Ascending aorta (tissue), 2 donors: Measurements from ENCODE around the gene TRIM4. TPM values are rescaled to one million over a fixed set of nuclear protein-coding genes. Genes with fewer than 3 reads are reported as not detected.
A peak's percentile ranks its signal among the peaks of the same experiment; 100 is the strongest.
"Not testable (repeated sequence)": the region's sequence is repeated elsewhere in the genome, so short reads cannot be mapped to it uniquely, and the experiment has no call there.

Experiments used
- DNase-seq, 2 donors: peaks; one replicate each; pipeline ENCODE4 v3.0.0-alpha.2; 2019; ENCODE audit warnings: low spot score in 2 of 2
- H3K27ac ChIP-seq, 2 donors: fragments of 200-600 bp; sonication (generic); one replicate each; pipeline ENCODE4 v1.5.1; 2016 to 2017; ENCODE audit warnings: mild to moderate bottlenecking in 1 of 2
- H3K27me3 ChIP-seq: fragments of 200-600 bp; sonication (generic); one replicate; pipeline ENCODE4 v1.5.1; 2017
- H3K36me3 ChIP-seq, 2 donors: fragments of 200-600 bp; sonication (generic); one replicate each; pipeline ENCODE4 v1.5.1; 2016
- H3K4me1 ChIP-seq, 2 donors: fragments of 200-600 bp; sonication (generic); one replicate each; pipeline ENCODE4 v1.5.1; 2016 to 2017; ENCODE audit warnings: mild to moderate bottlenecking in 1 of 2
- H3K4me3 ChIP-seq, 2 donors: fragments of 200-600 bp; sonication (generic); one replicate each; pipeline ENCODE4 v1.5.1; 2016 to 2017; ENCODE audit warnings: mild to moderate bottlenecking in 1 of 2
- H3K9me3 ChIP-seq, 2 donors: fragments of 200-600 bp; sonication (generic); one replicate each; pipeline ENCODE4 v1.5.1; 2016
- intact Hi-C: fragments of 100-400 bp; cut with DNase I; formaldehyde crosslinking; loops from one replicate; pipeline ENCODE4 v1.15.1; 2023
- total RNA-seq: library from RNA; depleted of rRNA; stranded (reverse); fragments of >200 nt; gene quantifications from one replicate; pipeline ENCODE4 v1.1.0, GENCODE V29; 2016
- TF ChIP-seq, protein P1 (sequence below), 3 experiments: fragments of 200-600 bp in 2 of 3; fragments of 450-650 bp in 1 of 3; sonication (generic) in 2 of 3; IDR thresholded peaks; one replicate each; pipeline ENCODE4 v1.5.1; 2016 to 2019; ENCODE audit warnings: antibody characterized with exemption in 3 of 3, mild to moderate bottlenecking in 1 of 3, moderate library complexity in 1 of 3

TRIM4 gene, protein sequence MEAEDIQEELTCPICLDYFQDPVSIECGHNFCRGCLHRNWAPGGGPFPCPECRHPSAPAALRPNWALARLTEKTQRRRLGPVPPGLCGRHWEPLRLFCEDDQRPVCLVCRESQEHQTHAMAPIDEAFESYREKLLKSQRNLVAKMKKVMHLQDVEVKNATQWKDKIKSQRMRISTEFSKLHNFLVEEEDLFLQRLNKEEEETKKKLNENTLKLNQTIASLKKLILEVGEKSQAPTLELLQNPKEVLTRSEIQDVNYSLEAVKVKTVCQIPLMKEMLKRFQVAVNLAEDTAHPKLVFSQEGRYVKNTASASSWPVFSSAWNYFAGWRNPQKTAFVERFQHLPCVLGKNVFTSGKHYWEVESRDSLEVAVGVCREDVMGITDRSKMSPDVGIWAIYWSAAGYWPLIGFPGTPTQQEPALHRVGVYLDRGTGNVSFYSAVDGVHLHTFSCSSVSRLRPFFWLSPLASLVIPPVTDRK
- total RNA-seq = 12.7 TPM

DNA sequence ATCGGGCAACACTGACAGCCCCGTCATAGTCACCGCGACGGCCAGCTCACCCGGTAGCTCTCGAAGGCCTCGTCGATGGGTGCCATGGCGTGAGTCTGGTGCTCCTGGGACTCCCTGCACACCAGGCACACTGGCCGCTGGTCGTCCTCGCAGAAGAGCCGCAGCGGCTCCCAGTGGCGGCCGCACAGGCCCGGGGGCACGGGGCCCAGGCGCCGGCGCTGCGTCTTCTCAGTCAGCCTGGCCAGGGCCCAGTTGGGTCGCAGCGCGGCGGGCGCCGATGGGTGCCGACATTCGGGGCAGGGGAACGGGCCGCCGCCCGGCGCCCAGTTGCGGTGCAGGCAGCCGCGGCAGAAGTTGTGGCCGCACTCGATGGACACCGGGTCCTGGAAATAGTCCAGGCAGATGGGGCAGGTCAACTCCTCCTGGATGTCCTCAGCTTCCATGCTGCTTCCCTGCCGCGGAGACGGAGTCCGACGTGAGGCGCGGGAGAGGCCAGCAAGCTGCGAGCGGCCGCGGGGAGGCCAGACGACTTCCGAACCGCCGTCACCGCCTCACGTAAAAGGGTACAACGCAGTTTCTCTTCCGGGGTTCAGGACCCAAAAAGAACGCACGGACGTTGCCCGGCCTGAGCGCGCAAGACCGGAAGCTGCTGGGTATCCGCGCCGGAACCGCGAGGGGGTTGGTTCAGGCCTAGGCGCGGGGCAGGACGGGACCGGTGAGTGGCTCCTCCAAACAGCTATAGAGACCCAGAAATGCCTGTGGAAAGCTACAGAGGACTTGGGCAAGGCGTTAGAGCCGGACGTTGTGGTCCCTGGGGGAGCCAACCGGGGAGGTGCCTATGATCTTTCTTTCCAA lies at the start of gene TRIM4:
Gene TRIM4 (minus strand): TSS at position 572 of the 855 bp plus-strand sequence. CDS start 129 bp downstream, at position 443.
- intact Hi-C loops = loop anchor here (2.0 to 10.0 kb wide), 5 partner anchors 58 to 1326 kb away; partner anchors contain the start of genes FIS1, ZNF3, ZNF655 and ZSCAN25
- H3K27ac ChIP-seq = peak within 1 kb of the TSS; percentile 93 to 96
- H3K36me3 ChIP-seq = peaks cover 0 to 7% of the 10 kb centered on the region in 2 donors
- TF ChIP-seq, protein P1, sequence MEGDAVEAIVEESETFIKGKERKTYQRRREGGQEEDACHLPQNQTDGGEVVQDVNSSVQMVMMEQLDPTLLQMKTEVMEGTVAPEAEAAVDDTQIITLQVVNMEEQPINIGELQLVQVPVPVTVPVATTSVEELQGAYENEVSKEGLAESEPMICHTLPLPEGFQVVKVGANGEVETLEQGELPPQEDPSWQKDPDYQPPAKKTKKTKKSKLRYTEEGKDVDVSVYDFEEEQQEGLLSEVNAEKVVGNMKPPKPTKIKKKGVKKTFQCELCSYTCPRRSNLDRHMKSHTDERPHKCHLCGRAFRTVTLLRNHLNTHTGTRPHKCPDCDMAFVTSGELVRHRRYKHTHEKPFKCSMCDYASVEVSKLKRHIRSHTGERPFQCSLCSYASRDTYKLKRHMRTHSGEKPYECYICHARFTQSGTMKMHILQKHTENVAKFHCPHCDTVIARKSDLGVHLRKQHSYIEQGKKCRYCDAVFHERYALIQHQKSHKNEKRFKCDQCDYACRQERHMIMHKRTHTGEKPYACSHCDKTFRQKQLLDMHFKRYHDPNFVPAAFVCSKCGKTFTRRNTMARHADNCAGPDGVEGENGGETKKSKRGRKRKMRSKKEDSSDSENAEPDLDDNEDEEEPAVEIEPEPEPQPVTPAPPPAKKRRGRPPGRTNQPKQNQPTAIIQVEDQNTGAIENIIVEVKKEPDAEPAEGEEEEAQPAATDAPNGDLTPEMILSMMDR (IDR thresholded peaks at IDR 0.05) = peak in 2 of 3 experiments; percentile 28 to 40
- no peaks in the 10 kb centered on the region for H3K9me3 ChIP-seq
- H3K4me1 ChIP-seq = peaks cover 19 to 26% of the 10 kb centered on the region in 2 donors
- H3K27me3 ChIP-seq = no peaks in the 10 kb centered on the region
- H3K4me3 ChIP-seq = peak within 1 kb of the TSS; percentile 87 to 94
- DNase-seq = peak; percentile 79 to 96

DNA sequence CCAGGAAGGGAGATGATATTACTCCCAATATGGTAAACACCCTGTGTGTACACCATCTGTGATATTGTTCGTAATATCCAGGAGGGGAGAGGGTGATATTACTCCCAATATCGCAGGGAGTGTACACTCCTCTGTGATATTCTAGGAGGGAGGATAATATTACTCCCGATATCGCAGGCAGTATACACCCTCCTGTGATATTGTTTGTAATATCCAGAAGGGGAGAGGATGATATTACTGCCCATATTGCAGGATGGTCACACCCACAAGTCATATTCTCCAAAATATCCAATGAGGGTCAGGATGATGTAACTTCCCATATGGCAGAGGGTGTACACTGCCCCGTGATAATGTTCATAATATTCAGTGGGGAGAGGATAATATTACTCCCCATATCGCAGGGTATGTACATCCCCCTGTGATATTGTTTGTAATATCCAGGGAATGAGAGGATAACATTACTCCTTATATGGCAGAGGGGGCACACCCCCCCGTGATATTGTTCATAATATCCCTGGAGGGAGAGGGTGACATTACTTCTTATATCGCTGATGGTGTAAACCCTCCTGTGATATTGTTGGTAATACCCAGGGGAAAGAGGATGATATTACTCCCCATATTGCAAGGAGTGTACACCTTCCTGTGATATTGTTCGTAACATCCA lies 39.4 kb upstream of the TRIM4 start:
- H3K4me1 ChIP-seq = no peaks in the 10 kb centered on the region
- H3K27me3 ChIP-seq = no peaks in the 10 kb centered on the region
- no peak for DNase-seq
- intact Hi-C loops = no loop called here
- H3K4me3 ChIP-seq = no peak overlapping the region
- no peaks in the 10 kb centered on the region for H3K36me3 ChIP-seq
- H3K27ac ChIP-seq = no peak overlapping the region
- TF ChIP-seq, protein P1 (IDR thresholded peaks at IDR 0.05) = no peak
- H3K9me3 ChIP-seq = no peaks in the 10 kb centered on the region

DNA sequence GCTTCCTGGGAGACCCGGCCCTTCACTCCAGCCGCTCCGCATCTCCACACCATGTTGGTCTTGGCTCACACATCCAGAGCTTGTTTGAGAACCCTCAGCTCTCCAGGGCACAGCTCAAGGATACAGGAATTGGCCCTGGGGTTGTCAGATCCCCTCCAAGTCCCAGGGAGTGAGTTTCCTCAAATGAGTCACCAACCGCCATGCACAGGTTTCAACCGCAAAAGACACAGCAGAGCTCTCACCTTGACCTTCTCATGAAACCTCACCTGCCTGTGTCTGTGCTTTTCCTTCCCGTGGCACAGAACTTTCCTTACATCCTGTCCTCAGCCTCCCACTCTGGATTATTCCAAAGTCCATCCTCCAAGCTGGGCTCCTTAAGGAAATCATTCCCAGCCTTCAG lies 35.9 kb upstream of the TRIM4 start:
- intact Hi-C loops = no loop called here
- no peak for DNase-seq
- no peaks in the 10 kb centered on the region for H3K9me3 ChIP-seq
- H3K27ac ChIP-seq = no peak overlapping the region
- H3K36me3 ChIP-seq = no peaks in the 10 kb centered on the region
- H3K4me1 ChIP-seq = no peaks in the 10 kb centered on the region
- TF ChIP-seq, protein P1 (IDR thresholded peaks at IDR 0.05) = no peak
- no peaks in the 10 kb centered on the region for H3K27me3 ChIP-seq
- H3K4me3 ChIP-seq = no peak overlapping the region

DNA sequence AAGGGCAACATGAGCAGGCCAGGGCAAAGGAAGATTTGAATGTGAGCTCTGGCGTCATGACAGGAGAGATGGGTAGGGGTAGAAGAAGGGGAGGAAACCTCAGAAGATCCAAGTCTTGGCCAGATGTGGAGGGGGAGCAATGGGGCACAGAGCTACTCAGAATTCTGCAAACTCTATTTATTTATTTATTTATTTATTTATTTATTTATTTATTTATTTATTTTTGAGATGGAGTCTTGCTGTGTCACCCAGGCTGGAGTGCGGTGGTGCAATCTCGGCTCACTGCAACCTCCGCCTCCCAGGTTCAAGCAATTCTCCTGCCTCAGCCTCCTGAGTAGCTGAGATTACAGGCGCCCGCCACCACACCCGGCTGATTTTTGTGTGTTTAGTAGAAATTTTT lies 35.3 kb upstream of the TRIM4 start:
- H3K27me3 ChIP-seq, H3K9me3 ChIP-seq, DNase-seq, H3K36me3 ChIP-seq, H3K4me3 ChIP-seq, H3K27ac ChIP-seq, intact Hi-C loops, H3K4me1 ChIP-seq: not testable (repeated sequence)

DNA sequence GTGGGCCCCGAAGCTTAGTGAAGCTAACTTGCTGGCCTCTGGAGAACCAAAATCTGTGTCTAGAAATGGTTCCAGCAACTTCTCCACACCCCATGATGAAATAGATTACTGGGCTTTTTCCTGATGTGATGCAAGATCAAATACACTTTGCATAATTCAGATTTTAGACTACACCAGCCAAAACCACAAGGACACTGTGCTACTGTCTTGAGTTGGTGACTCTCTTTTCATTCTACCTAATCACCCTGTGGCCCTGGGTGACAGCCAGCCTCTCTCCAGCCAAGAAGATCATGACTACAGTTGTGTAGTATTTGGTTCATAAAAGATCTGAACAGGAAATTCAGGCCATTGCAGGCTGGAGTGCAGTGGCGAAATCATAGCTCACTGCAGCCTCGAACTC lies 34.3 kb upstream of the TRIM4 start:
- no peaks in the 10 kb centered on the region for H3K36me3 ChIP-seq
- H3K27ac ChIP-seq = no peak overlapping the region
- intact Hi-C loops = no loop called here
- peak in 1 of 2 donors; percentile 75 for DNase-seq
- no peaks in the 10 kb centered on the region for H3K9me3 ChIP-seq
- H3K27me3 ChIP-seq = no peaks in the 10 kb centered on the region
- H3K4me1 ChIP-seq = no peaks in the 10 kb centered on the region
- TF ChIP-seq, protein P1 (IDR thresholded peaks at IDR 0.05) = no peak
- no peak overlapping the region for H3K4me3 ChIP-seq

DNA sequence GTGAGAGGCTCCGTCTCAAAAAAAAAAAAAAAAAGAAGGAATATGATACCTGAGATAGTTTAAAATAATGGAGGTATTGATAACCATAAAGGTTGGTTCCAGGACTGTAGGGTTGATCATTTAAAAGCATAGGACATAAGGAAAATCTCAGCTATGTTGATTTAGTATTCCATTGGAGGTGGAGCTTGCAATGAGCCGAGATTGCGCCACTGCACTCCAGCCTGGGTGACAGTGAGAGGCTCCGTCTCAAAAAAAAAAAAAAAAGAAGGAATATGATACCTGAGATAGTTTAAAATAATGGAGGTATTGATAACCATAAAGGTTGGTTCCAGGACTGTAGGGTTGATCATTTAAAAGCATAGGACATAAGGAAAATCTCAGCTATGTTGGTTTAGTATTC lies 33.3 kb upstream of the TRIM4 start:
- H3K36me3 ChIP-seq, H3K9me3 ChIP-seq, intact Hi-C loops, DNase-seq, H3K27me3 ChIP-seq, H3K4me3 ChIP-seq, H3K4me1 ChIP-seq, H3K27ac ChIP-seq: not testable (repeated sequence)

DNA sequence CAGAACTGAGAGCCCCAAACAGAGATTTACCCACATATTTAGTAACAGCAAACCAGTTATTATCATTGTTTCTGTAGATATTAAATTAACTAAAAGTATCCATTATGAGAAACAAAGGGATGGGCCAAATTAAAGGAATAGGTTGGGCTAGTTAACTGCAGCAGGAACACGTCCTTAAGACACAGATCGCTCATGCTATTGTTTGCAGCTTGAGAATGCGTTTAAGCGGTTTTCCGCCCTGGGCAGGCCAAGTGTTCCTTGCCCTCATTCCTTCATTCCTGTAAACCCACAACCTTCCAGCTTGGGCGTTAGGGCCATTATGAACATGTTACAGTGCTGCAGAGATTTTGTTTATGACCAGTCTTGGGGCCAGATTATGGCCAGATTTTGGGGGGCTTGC lies 31.5 kb upstream of the TRIM4 start:
- H3K4me1 ChIP-seq, H3K27ac ChIP-seq, intact Hi-C loops, H3K4me3 ChIP-seq, H3K36me3 ChIP-seq, H3K9me3 ChIP-seq, H3K27me3 ChIP-seq: not testable (repeated sequence)
- peak in 1 of 2 donors; percentile 5 for DNase-seq
